GM18511 (cell line): ENCODE data around the gene SCNN1G.
"Not testable (repeated sequence)": the region's sequence is repeated elsewhere in the genome, so short reads cannot be mapped to it uniquely, and the experiment has no call there.

ENCODE experiments used
- ATAC-seq: cut with Tn5 transposase; IDR thresholded peaks from one replicate; pipeline ENCODE4 v1.9.1; 2021; ENCODE audit warnings: mild to moderate bottlenecking, moderate library complexity; ENCODE audit not compliant: unreplicated experiment

The SCNN1G gene

GRCh38 chr16:23182679-23183542 lies at the start of gene SCNN1G:
Gene SCNN1G (plus strand): TSS chr16:23182745. CDS start chr16:23186272, 3,527 bp downstream.
- ATAC-seq = peak; percentile 42

DNA sequence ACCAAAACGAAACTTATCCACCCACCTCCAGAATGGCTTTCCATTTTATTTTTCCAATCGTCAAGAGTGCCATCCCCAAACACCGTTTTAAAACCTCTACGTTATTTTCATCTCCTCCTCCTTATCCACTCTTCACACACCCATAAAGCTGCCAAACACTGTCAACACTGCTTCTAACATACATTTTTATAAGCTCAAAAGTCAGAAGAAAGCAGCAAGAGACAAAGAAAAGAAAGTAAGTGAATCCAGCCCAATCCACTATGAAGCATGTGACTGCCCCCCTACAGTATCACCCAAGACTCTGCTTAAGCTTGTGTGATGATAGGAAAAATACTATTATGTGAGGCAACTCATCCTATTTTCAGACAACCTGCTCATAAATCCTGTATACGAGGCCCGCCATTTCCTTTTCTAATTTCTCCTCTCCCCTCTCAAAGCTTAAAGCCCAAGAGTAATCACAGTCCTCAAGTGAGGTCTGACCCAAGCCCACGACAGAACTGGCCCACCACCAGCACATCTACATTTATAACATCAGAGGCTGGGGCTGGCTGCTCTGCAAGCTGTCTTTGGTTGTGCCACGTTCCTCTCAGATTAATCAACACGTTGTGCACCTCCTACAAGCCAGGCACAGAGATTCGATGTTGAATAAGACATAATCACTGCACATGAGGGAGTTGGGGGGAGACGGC lies 49.6 kb upstream of the SCNN1G start:
- ATAC-seq = no peak

GRCh38 chr16:23134274-23134673 lies 48.3 kb upstream of the SCNN1G start:
- no peak for ATAC-seq

- no peak for ATAC-seq
Observed at GRCh38 chr16:23137256-23137655, 45.3 kb upstream of the SCNN1G start.

DNA sequence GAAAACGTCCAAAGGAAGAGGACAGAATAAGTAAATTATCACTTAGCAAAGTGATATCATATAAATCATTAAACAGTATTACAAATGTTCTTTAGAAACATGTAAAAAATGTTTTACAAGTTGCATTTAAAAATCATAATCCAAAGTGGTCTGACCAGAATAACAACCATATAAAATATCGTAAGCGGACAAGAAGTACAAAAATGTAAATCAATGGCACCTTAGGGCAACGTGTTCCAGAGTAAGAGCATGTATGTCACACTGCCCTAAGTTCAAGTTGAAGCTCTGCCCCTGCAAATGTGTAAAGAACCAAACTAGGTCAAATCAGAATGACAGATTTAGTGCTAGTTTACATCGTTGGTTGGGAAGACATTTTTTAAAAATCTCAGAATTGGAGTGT lies 44.7 kb upstream of the SCNN1G start:
- no peak for ATAC-seq

- ATAC-seq = no peak
Observed at GRCh38 chr16:23140107-23140506, 42.4 kb upstream of the SCNN1G start.

GRCh38 chr16:23141033-23141432 lies 41.5 kb upstream of the SCNN1G start:
- ATAC-seq = no peak

DNA sequence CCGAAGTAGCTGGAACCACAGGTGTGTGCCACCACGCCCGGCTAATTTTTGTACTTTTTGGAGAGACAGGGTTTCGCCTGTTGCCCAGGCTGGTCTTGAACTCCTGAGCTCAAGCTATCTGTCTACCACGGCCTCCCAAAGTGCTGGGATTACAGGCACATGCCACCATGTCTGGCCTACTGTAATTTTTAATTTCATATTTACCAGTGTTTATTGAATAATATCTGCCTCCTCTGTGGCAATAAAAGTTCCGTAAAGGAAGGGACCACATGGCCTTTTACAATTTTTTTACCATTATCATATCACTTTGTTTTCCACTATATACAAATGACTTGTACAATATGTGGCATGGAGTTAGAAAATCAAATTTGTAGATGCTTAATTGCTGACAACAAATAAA lies 41.0 kb upstream of the SCNN1G start:
- ATAC-seq = no peak

DNA sequence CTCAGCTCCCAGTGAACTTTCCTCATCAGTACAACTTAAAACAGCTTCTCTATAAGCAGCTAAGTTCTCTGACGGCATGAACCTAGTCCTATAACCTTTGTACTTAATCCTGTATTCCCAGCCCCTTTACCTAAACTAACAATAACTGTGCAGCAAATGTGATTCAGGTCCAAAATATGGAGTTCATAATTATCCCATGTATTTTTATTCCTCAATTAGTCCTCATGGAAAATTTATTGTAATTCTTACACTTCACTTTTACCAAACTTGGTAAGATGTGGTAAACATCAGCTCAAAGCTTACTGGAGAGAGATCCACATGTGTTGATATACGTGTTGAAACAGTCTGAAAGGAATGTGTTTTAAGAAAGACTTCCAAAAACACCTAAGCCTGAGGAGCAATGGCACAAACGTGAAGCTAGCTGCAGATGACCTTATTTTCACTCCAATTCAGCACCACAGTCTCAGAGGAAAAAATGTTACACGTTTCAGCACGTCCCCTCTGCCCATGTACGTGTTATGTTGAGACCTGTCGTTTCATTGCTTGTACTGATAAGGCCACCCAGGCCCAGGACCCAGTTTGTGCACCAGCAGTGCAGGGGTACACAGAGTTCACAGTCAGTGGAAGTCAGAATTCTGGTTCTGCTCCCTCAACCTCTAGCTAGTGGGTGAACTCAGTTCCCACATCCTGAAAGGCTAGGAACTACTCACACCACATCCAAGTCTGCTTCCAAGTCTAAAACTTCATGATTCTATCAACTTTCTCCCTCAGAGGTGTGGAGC lies 40.4 kb upstream of the SCNN1G start:
- no peak for ATAC-seq

DNA sequence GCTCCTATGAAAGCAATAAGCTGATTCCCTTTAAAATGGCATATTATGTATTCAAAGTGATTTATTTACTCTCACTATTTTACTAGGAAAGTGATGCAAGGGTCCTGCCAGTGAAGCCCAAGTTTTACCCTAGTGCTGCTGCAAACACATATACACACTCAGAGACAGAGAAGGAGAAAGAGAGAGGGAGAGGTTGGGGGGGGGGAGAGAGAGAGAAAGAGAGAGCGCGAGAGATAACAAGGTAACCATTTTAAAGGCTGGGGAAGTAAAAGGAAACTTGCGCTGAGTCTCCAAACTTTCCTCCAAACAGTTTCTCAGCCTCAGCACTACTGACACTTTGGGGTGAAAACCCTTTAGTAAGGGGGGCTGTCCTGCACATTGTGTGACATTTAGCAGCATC lies 39.2 kb upstream of the SCNN1G start:
- ATAC-seq = no peak

- not testable (repeated sequence) for ATAC-seq
Observed at GRCh38 chr16:23144393-23144792, 38.2 kb upstream of the SCNN1G start.

DNA sequence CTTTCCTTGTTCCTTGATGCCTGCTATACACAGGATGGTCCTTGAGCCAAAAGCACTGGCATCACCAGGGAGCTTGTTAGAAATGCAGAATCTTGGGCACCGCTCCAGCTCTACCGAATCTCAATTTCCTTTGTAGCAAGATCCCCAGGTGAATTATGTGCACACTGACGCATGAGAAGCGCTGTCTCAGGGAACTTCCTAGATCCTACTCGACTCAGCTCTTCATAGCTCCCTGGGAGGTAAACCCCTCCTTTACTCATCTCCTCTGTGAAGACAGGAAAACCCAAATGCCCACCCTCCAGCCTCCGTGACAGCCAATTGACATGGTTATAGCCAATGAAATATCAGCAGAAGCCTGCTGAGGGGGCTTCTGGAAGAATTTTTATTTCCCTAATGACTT lies 37.4 kb upstream of the SCNN1G start:
- no peak for ATAC-seq

DNA sequence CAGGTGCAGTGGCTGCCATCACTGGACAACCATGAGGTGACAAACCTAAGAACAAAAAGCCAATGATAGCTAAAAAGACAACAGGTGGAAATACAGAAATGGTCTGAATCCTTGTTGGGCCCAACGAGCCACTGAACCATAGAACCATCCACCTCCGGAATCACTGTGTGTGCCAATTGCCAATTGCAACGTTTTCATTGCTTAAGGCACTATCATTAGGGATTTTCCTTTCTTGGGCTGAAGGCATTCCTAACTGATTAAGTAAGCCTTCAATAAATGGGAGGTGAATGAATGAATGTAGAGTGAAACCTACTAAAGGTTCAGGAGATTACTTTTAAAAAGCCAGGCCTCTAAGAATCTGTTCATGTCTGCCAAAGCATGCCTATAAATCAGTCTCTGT lies 36.9 kb upstream of the SCNN1G start:
- no peak for ATAC-seq

DNA sequence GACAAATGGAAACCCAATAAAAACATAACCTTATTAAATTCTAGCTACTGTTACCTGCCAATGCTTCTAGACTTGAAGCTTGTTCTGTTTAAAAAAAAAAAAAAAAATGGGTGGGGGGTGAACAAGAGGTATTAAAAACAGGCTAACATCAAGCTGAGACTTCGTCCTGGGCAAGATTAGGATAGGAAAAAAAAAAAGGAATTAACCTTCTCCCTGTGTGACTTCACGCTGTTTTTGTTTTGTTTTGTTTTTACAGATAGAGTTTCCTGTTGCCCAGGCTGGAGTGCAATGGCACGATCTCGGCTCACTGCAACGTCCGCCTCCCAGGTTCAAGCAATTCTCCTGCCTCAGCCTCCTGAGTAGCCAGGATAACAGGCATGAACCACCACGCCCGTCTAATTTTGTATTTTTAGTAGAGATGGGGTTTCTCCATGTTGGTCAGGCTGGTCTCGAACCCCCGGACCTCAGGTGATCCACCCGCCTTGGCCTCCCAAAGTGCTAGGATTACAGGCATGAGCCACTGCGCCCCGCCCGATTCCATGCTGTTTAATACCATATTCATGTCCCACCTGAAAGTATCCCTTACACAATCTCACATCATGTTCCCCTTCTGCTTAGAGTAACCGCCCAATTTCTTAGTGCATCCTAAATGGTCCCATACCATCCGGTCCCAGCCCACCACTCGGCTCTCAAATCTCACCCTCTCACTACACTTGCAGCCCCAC lies 35.5 kb upstream of the SCNN1G start:
- no peak for ATAC-seq

GRCh38 chr16:23147666-23148065 lies 34.9 kb upstream of the SCNN1G start:
- no peak for ATAC-seq

DNA sequence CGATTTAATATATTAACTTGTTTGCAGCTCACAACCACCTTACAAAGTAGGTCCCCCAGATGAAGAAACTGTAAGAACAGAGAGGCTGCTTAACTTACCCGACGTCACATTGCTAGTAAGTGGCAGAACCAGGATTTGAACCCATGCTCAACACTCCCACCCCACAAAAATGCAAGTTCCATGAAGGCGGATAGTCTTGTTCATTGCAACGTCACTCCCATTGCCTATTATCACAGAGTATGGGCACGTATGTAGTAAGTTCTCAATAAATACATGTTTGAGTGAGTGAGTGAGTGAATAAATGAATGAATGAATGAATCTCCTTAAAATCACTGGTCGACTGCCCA lies 34.4 kb upstream of the SCNN1G start:
- ATAC-seq = no peak

GRCh38 chr16:23148513-23149266 lies 33.9 kb upstream of the SCNN1G start:
- ATAC-seq = peak; percentile 40

GRCh38 chr16:23149267-23149992 lies 33.1 kb upstream of the SCNN1G start, which contains the start of gene USP31:
Gene USP31 (minus strand): TSS chr16:23149452. CDS start chr16:23149270, 182 bp downstream.
- ATAC-seq = peak; percentile 96

DNA sequence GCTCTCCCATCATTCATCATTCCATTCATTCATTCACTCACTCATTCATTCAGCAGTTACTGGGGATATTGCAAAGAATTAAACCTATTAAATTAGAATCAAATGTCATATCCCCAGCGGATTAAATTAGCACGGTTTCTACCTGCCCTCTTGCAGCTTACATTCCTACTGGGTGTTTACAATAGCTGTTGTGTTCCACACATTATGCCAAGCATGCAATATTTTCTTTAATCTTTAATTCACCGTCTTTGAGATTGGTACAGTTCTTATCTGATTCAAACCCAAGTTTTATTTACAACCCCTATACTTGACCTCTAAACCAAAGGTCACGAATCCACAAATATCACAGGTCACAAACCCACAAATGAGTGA lies 32.6 kb upstream of the SCNN1G start:
- no peak for ATAC-seq
